ENCODE results near the gene AATK. TPM values are rescaled to one million over a fixed set of nuclear protein-coding genes. Genes with fewer than 3 reads are reported as not detected.
"Not testable (repeated sequence)": the region's sequence is repeated elsewhere in the genome, so short reads cannot be mapped to it uniquely, and the experiment has no call there.

The AATK gene
- total RNA-seq, 1 donor from 2014 or later, result 0.70 TPM

DNA sequence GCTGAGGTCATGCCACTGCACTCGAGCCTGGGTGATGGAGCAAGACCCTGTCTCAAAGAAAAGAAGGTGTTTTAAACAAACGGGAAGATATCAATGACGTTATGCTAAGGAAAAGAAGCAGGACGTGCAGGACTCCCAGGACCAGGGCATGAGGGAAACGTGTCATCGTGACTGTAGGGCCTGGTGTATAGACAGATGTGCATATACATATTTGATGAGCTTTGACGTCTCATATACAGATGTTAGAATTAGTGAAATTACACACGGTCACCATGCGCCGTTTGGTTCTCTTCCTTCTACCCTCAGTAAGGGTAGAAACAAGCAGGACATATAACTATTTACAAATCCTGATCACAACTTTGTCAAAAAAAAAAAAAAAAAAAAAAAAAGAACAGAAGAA, 18.3 kb downstream of the AATK start:
- no peak for DNase-seq (ENCODE audit: low spot score)

GRCh38 chr17:81146208-81146607, 19.8 kb downstream of the AATK start:
- not testable (repeated sequence) for DNase-seq (ENCODE audit: low spot score); ATAC-seq

More for the DNA sequence above, 18.3 kb downstream of the AATK start:
- no peak for ATAC-seq

- no peak for ATAC-seq
- DNase-seq (ENCODE audit: low spot score), result no peak
Observed at GRCh38 chr17:81144423-81144781, 21.6 kb downstream of the AATK start.

DNA sequence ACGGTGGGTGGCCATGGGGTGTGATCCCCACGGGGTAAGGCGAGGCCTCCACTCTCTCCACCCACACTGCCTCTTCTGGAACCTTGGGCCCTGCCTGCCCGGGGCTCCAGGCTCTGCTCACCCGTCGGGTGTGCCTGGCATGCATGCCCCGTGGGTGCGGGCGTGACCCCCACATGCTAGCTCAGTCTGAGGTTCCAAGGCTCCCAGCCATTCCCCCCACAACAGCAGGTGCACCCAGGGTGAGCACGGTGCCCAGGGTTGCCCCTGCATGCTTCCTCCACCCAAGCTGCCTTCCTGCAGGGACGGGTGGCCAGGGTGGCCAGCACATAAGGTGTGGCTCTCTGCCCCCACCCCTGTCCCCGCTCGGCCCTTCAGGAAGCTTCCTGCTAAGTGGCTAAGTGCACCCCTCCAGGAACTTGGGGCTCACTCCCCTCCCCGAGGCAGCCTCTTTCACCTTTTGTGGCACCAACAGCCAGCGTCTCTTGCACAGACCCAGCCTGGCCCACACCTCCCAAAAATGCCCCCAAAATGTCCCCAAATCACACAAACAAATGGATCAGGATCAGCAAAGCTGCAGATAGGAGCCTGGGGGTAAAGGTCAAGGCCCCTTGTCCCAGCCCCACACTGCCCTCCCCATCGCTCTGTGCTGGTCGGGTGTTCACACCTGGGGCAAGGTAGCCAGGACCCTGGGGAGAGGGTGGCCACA, 22.2 kb downstream of the AATK start:
- DNase-seq (ENCODE audit: low spot score) (no peak), ATAC-seq (no peak)

DNA sequence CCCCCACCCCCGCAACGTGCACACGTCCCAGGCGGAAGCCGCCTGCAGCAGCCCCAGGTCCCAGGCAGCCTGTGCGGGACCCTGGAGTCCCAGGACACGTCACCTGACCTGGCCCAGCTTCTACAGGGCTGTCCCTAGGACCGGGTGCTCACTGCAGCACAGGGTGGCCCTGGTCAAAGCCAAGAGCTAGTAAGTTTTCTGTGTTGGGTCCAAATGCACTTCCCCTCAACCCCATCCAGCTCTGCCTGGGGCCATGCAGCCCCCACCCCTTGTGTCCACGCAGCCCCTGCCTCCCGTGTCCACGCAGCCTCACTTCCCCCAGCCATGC, 22.9 kb downstream of the AATK start:
- no peak for DNase-seq (ENCODE audit: low spot score)
- ATAC-seq, result peak; percentile 8

GRCh38 chr17:81142301-81143199, 23.5 kb downstream of the AATK start:
- peak; percentile 78 for DNase-seq (ENCODE audit: low spot score)
- peak; percentile 96 for ATAC-seq

- ATAC-seq (no peak), DNase-seq (ENCODE audit: low spot score) (no peak)
Observed at GRCh38 chr17:81140695-81141094, 25.3 kb downstream of the AATK start.

- DNase-seq (ENCODE audit: low spot score), result no peak
- ATAC-seq, result no peak
Observed at GRCh38 chr17:81140018-81140417, 26.0 kb downstream of the AATK start.

DNA sequence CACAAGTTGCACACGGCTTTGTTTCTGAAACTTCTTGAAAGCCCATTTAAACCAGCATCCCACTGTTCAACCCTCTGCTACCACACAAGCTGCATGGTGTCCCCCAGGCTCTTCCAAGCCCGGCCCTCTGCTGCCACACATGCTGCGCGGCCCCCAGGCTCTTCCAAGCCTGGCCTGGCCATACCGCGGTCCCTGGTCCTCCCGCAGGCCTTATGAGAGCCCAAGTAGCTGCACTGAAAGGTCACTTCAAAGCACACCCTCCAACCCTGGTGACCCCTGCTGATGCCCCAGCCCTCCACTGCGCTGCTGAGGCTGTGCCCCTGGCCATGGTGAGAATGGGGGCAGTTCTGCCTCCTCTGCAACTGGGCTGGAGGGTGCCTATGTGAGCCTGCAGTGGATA, 26.6 kb downstream of the AATK start:
- DNase-seq (ENCODE audit: low spot score) (no peak), ATAC-seq (no peak)

- no peak for ATAC-seq
- no peak for DNase-seq (ENCODE audit: low spot score)
Observed at GRCh38 chr17:81138500-81138899, 27.5 kb downstream of the AATK start.

DNA sequence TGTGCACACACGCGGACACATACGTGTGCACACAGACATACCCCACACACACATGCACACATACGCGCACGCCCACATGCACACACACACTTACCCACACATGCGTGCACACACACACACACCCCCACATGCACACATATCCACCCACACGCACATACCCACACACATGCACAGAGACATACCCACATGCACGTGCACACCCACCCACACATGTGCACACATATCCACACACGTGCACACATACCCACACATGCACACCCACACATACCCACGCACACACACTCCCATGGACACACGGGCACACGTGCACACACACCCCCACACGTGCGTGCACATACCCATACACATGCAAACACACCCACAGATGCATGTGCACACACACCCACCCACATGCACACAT, 27.9 kb downstream of the AATK start:
- ATAC-seq, result no peak
- DNase-seq (ENCODE audit: low spot score), result no peak

- ATAC-seq (no peak), DNase-seq (ENCODE audit: low spot score) (no peak)
Observed at GRCh38 chr17:81137248-81137647, 28.8 kb downstream of the AATK start.

DNA sequence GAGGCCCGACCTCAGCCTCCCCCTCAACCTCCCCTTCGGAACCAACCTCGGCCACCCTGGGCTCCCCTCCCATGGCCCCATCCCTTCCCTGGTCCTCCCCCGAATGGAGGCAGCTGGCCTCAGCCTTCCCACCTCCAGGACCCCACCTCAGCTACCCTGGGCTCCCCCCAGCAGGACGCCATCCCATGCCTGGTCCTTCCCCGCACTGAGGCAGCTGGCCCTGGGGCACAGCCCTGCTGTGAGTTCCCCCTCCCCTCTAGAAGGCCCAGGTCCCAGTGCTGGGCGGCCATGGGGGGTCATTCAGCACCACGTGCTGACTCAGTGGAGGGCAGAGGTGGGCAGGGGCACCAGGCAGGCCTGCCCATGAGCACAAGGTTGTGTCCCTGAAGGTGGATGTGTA, 29.7 kb downstream of the AATK start:
- ATAC-seq, result no peak
- DNase-seq (ENCODE audit: low spot score), result no peak

GRCh38 chr17:81135505-81136278, 30.3 kb downstream of the AATK start:
- DNase-seq (ENCODE audit: low spot score), result no peak
- no peak for ATAC-seq

GRCh38 chr17:81134064-81134781, 31.8 kb downstream of the AATK start:
- DNase-seq (ENCODE audit: low spot score), result no peak
- ATAC-seq, result no peak

DNA sequence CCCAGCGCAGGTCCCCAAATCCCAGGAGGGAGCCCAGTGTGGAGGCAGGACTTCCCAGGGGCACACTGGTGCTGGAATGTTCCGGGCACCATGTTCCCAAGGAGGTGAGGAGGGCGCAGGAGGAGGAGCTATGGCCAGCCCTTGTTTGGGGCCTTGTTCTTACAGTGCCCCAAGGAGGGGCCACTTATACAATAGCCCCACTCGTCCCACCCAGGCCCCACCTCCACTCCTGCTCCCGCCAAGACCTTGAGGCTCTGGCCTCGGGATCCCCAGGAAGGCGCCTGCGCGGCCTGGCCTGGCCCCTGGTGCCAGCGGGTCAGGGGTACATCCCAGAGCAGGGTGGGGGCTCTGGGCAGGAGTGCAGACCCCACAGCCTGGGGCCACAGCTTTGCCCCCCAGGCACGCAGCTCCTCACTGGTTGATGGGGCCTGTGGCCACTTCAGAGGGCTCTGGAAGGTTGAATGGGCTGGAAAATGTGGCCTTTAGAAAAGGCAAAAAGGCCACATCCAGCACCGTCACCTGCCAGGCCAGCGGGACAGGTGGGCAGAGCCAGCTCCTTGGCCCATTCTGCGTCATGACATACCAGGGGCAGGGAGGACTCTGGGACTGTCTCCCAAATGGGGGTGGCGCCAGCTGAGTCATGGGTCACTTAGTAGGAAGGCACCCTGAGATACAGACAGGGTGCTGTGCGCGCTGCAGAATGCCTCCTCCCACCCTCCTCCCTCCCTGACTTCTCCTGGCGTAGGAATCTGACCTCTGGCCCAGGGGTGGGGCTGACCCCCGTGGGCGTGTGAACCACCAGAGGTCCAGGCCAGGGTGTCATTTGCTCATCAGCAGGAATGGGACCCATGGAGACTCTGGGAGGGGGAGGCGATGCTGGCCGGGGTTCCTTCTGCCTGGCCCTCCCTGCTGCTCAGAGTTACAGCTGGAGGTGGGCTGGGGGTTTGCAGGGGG, 33.0 kb downstream of the AATK start:
- ATAC-seq (peak; percentile 58), DNase-seq (ENCODE audit: low spot score) (no peak)

- DNase-seq (ENCODE audit: low spot score) (no peak), ATAC-seq (no peak)
Observed at GRCh38 chr17:81132197-81132540, 33.9 kb downstream of the AATK start.

DNA sequence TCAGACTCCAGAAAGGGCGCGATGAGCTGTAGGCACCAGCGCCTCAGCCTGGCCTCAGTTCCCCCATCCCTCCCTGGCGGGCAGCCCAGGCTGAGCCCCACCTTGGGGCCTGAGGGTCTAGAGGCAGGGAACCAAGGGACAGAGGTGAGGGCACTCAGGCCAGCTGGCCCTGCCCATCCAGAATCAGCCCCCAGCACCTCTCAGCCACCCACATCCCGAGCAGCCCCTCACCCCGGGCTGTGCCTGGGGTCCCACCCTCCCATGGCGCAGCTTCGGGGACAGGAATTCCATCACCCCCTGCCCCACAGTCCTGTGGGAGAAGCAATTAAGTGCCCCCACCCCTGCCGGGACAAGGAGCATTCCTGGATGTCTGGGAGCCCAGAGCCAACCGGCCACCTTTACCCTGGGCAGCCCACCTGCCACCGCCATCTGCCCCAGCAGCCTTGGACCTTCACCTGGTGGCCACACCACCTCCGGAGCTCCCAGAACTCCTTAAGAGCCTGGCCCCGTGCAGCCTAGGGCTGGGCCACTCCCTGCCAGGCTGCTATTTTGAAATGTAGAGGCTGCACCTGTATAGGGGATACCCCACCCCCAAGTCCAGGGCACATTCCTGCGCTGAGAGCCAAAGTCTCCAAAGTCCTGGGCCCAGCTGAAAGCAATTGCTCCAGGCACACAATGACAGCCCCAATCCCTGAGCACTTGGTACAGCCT, 34.4 kb downstream of the AATK start:
- no peak for ATAC-seq
- DNase-seq (ENCODE audit: low spot score), result no peak
